B cell (primary cell): ENCODE results near the gene RETN.

ENCODE experiments used
- EZH2 ChIP-seq: IDR thresholded peaks from 2 replicates; pipeline ENCODE4 v1.6.1; 2012; ENCODE audit warnings: borderline replicate concordance, low read depth, mild to moderate bottlenecking, moderate library complexity, low read length; ENCODE audit not compliant: insufficient read depth, poor library complexity, severe bottlenecking
- TF ChIP-seq, protein P1 (sequence below): fragments of 200-600 bp; IDR thresholded peaks from one replicate; pipeline ENCODE4 v1.8.0; 2022; ENCODE audit warnings: antibody characterized with exemption, mild to moderate bottlenecking

DNA sequence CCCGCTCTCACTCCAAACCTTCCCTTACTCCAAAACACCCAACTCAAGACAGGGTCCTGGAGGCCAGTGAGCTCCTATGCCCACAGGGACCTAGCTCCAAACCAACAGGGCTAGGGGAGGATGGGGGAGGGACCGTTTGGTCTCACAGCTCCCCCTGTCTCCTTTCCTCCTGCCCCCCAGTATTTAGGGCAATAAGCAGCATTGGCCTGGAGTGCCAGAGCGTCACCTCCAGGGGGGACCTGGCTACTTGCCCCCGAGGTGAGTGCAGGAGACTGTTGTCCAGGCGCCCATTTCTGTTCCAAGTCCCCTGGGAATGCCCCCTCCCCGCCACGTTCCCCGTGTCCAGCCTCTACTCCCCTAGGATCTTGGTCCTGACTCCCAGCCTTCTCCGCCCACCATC is 792 bp downstream of the RETN start:
- TF ChIP-seq EZH2, result no peak
- TF ChIP-seq, protein P1, sequence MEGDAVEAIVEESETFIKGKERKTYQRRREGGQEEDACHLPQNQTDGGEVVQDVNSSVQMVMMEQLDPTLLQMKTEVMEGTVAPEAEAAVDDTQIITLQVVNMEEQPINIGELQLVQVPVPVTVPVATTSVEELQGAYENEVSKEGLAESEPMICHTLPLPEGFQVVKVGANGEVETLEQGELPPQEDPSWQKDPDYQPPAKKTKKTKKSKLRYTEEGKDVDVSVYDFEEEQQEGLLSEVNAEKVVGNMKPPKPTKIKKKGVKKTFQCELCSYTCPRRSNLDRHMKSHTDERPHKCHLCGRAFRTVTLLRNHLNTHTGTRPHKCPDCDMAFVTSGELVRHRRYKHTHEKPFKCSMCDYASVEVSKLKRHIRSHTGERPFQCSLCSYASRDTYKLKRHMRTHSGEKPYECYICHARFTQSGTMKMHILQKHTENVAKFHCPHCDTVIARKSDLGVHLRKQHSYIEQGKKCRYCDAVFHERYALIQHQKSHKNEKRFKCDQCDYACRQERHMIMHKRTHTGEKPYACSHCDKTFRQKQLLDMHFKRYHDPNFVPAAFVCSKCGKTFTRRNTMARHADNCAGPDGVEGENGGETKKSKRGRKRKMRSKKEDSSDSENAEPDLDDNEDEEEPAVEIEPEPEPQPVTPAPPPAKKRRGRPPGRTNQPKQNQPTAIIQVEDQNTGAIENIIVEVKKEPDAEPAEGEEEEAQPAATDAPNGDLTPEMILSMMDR, result no peak
